ENCODE measurements around the gene P2RX6. TPM values are rescaled to one million over a fixed set of nuclear protein-coding genes. Genes with fewer than 3 reads are reported as not detected.
A peak's percentile ranks its signal among the peaks of the same experiment; 100 is the strongest.
"Not testable (repeated sequence)": the region's sequence is repeated elsewhere in the genome, so short reads cannot be mapped to it uniquely, and the experiment has no call there.

The P2RX6 gene
- total RNA-seq, 2 experiments from 2014 or later, result 0.14 to 0.69 TPM

- Mint-ChIP-seq H3K27me3 (peaks cover 29% of the 10 kb centered on the region), H3K4me1 (ENCODE audit: low read depth) (peaks cover 21% of the 10 kb centered on the region), H3K27ac (peak within 1 kb of the TSS; percentile 61), H3K4me3 (peak within 1 kb of the TSS; percentile 42), H3K36me3 (ENCODE audit: low read depth) (no peaks in the 10 kb centered on the region), H3K9me3 (no peaks in the 10 kb centered on the region)
- ATAC-seq (ENCODE audit: poor library complexity) (peak; percentile 96), DNase-seq (peak; percentile 52 to 82 (median 60))
- H3K27me3 ChIP-seq (ENCODE audit: control insufficient read depth in 1 of 2, insufficient read depth in 2 of 2, low read length in 2 of 2), result peaks cover 6 to 7% of the 10 kb centered on the region in 2 experiments
- no peaks in the 10 kb centered on the region for H3K36me3 ChIP-seq (ENCODE audit: insufficient read depth, low read length)
- TF ChIP-seq CTCF (IDR thresholded peaks at IDR 0.05), result no peak
- H3K4me1 ChIP-seq (ENCODE audit: insufficient read depth, low read length), result peaks cover 30% of the 10 kb centered on the region
- no peaks in the 10 kb centered on the region for H3K9me3 ChIP-seq (ENCODE audit: control insufficient read depth in 1 of 2, insufficient read depth in 1 of 2, low read length in 2 of 2)
- H3K4me3 ChIP-seq (ENCODE audit: low read length), result peak within 1 kb of the TSS; percentile 16
- ChIA-PET POLR2A (interaction anchor here (1.4 kb wide), 1 partner anchor 44 kb away, joined by 4 read pairs; the partner anchor contains the start of gene THAP7), CTCF (no interaction called here)
- intact Hi-C loops (cut with DNase I, micrococcal nuclease), result no loop called here
- no peak within 1 kb of the TSS for H3K27ac ChIP-seq (ENCODE audit: low read depth in 1 of 2, low read length in 2 of 2)
Observed at GRCh38 chr22:21045585-21046294, 30.8 kb downstream of the P2RX6 start, which contains the start of gene LRRC74B. TSS of gene LRRC74B (plus strand) at chr22:21045946. CDS start at chr22:21045987, 41 bp downstream.

- H3K4me1 ChIP-seq (ENCODE audit: insufficient read depth, low read length), result peaks cover 30% of the 10 kb centered on the region
- H3K27me3 Mint-ChIP-seq, result peaks cover 27% of the 10 kb centered on the region
- ATAC-seq (ENCODE audit: poor library complexity), result no peak
- no peaks in the 10 kb centered on the region for H3K9me3 Mint-ChIP-seq
- TF ChIP-seq CTCF (IDR thresholded peaks at IDR 0.05), result no peak
- peaks cover 21% of the 10 kb centered on the region for H3K4me1 Mint-ChIP-seq (ENCODE audit: low read depth)
- H3K4me3 Mint-ChIP-seq, result no peak overlapping the region
- no peaks in the 10 kb centered on the region for H3K36me3 Mint-ChIP-seq (ENCODE audit: low read depth)
- H3K36me3 ChIP-seq (ENCODE audit: insufficient read depth, low read length), result no peaks in the 10 kb centered on the region
- intact Hi-C loops (cut with DNase I, micrococcal nuclease), result no loop called here
- DNase-seq, result no peak
- H3K27ac ChIP-seq (ENCODE audit: low read depth in 1 of 2, low read length in 2 of 2), result no peak overlapping the region
- ChIA-PET CTCF (no interaction called here), POLR2A (no interaction called here)
- H3K4me3 ChIP-seq (ENCODE audit: low read length), result no peak overlapping the region
- H3K27me3 ChIP-seq (ENCODE audit: control insufficient read depth in 1 of 2, insufficient read depth in 2 of 2, low read length in 2 of 2), result peaks cover 6 to 7% of the 10 kb centered on the region in 2 experiments
- no peaks in the 10 kb centered on the region for H3K9me3 ChIP-seq (ENCODE audit: control insufficient read depth in 1 of 2, insufficient read depth in 1 of 2, low read length in 2 of 2)
- no peak overlapping the region for H3K27ac Mint-ChIP-seq
Observed at GRCh38 chr22:21047035-21047661, 32.2 kb downstream of the P2RX6 start.

- Histone ChIP-seq H3K4me1 (ENCODE audit: insufficient read depth, low read length) (peaks cover 30% of the 10 kb centered on the region), H3K4me3 (ENCODE audit: low read length) (no peak overlapping the region), H3K27me3 (ENCODE audit: control insufficient read depth in 1 of 2, insufficient read depth in 2 of 2, low read length in 2 of 2) (peaks cover 6 to 7% of the 10 kb centered on the region in 2 experiments), H3K27ac (ENCODE audit: low read depth in 1 of 2, low read length in 2 of 2) (no peak overlapping the region), H3K36me3 (ENCODE audit: insufficient read depth, low read length) (no peaks in the 10 kb centered on the region), H3K9me3 (ENCODE audit: control insufficient read depth in 1 of 2, insufficient read depth in 1 of 2, low read length in 2 of 2) (no peaks in the 10 kb centered on the region)
- no peak overlapping the region for H3K27ac Mint-ChIP-seq
- no peaks in the 10 kb centered on the region for H3K36me3 Mint-ChIP-seq (ENCODE audit: low read depth)
- no peak for DNase-seq
- H3K9me3 Mint-ChIP-seq, result no peaks in the 10 kb centered on the region
- no peak overlapping the region for H3K4me3 Mint-ChIP-seq
- H3K4me1 Mint-ChIP-seq (ENCODE audit: low read depth), result peaks cover 21% of the 10 kb centered on the region
- intact Hi-C loops (cut with DNase I, micrococcal nuclease), result no loop called here
- peaks cover 25% of the 10 kb centered on the region for H3K27me3 Mint-ChIP-seq
- TF ChIP-seq CTCF (IDR thresholded peaks at IDR 0.05), result no peak
- CTCF ChIA-PET, result no interaction called here
- no peak for ATAC-seq (ENCODE audit: poor library complexity)
- POLR2A ChIA-PET, result no interaction called here
Observed at GRCh38 chr22:21047730-21048129, 32.8 kb downstream of the P2RX6 start.

- ATAC-seq (ENCODE audit: poor library complexity); H3K27me3 ChIP-seq (ENCODE audit: control insufficient read depth in 1 of 2, insufficient read depth in 2 of 2, low read length in 2 of 2); H3K36me3 Mint-ChIP-seq (ENCODE audit: low read depth); H3K9me3 ChIP-seq (ENCODE audit: control insufficient read depth in 1 of 2, insufficient read depth in 1 of 2, low read length in 2 of 2); H3K27ac ChIP-seq (ENCODE audit: low read depth in 1 of 2, low read length in 2 of 2); DNase-seq; POLR2A ChIA-PET; H3K9me3 Mint-ChIP-seq; H3K27ac Mint-ChIP-seq; H3K36me3 ChIP-seq (ENCODE audit: insufficient read depth, low read length); CTCF ChIA-PET; intact Hi-C loops (cut with DNase I, micrococcal nuclease); H3K4me3 Mint-ChIP-seq; H3K4me3 ChIP-seq (ENCODE audit: low read length): not testable (repeated sequence)
- H3K27me3 Mint-ChIP-seq, result peaks cover 18% of the 10 kb centered on the region
- H3K4me1 ChIP-seq (ENCODE audit: insufficient read depth, low read length), result peaks cover 26% of the 10 kb centered on the region
- peaks cover 17% of the 10 kb centered on the region for H3K4me1 Mint-ChIP-seq (ENCODE audit: low read depth)
Observed at GRCh38 chr22:21048448-21048847, 33.5 kb downstream of the P2RX6 start.

- H3K36me3 ChIP-seq (ENCODE audit: insufficient read depth, low read length); intact Hi-C loops (cut with DNase I, micrococcal nuclease); H3K9me3 Mint-ChIP-seq; H3K36me3 Mint-ChIP-seq (ENCODE audit: low read depth); H3K27ac Mint-ChIP-seq; H3K27ac ChIP-seq (ENCODE audit: low read depth in 1 of 2, low read length in 2 of 2); H3K4me3 Mint-ChIP-seq; POLR2A ChIA-PET; H3K4me3 ChIP-seq (ENCODE audit: low read length); H3K27me3 ChIP-seq (ENCODE audit: control insufficient read depth in 1 of 2, insufficient read depth in 2 of 2, low read length in 2 of 2); DNase-seq; ATAC-seq (ENCODE audit: poor library complexity); H3K9me3 ChIP-seq (ENCODE audit: control insufficient read depth in 1 of 2, insufficient read depth in 1 of 2, low read length in 2 of 2); CTCF ChIA-PET: not testable (repeated sequence)
- H3K4me1 Mint-ChIP-seq (ENCODE audit: low read depth), result peaks cover 15% of the 10 kb centered on the region
- H3K4me1 ChIP-seq (ENCODE audit: insufficient read depth, low read length), result peaks cover 20% of the 10 kb centered on the region
- H3K27me3 Mint-ChIP-seq, result peaks cover 15% of the 10 kb centered on the region
Observed at GRCh38 chr22:21048965-21049364, 34.0 kb downstream of the P2RX6 start.
